NCI-H1105 (cell line): ENCODE data around the gene CD2BP2.
A peak's percentile ranks its signal among the peaks of the same experiment; 100 is the strongest.
"Not testable (repeated sequence)": the region's sequence is repeated elsewhere in the genome, so short reads cannot be mapped to it uniquely, and the experiment has no call there.

Experiments
- DNase-seq: peaks from one replicate; lab custom pipeline; 2025; lab: John Stamatoyannopoulos, UW

The CD2BP2 gene

GRCh38 chr16:30355144-30355953 lies at the start of gene CD2BP2:
TSS of gene CD2BP2 (minus strand) at chr16:30355308. CDS start at chr16:30354681, 627 bp downstream.
- DNase-seq, result peak; percentile 97

GRCh38 chr16:30401768-30402425 lies 46.8 kb upstream of the CD2BP2 start:
- DNase-seq, result no peak

- DNase-seq, result no peak
These were observed 44.5 kb upstream of the CD2BP2 start for GRCh38 chr16:30399435-30400186.

- no peak for DNase-seq
These were observed 43.7 kb upstream of the CD2BP2 start for GRCh38 chr16:30398661-30399434.

GRCh38 chr16:30397776-30398660 lies 42.9 kb upstream of the CD2BP2 start:
- DNase-seq, result no peak

- no peak for DNase-seq
These were observed 41.9 kb upstream of the CD2BP2 start for GRCh38 chr16:30397056-30397455.

- DNase-seq, result not testable (repeated sequence)
These were observed 41.5 kb upstream of the CD2BP2 start for GRCh38 chr16:30396627-30397026.

- DNase-seq, result no peak
These were observed 41.0 kb upstream of the CD2BP2 start for GRCh38 chr16:30395992-30396585.

GRCh38 chr16:30395155-30395991 lies 40.3 kb upstream of the CD2BP2 start, which contains the start of gene ZNF48:
TSS of gene ZNF48 (plus strand) at chr16:30395420. CDS start at chr16:30395795, 375 bp downstream.
- peak; percentile 90 for DNase-seq

- DNase-seq, result no peak
These were observed 39.6 kb upstream of the CD2BP2 start for GRCh38 chr16:30394592-30395154.

GRCh38 chr16:30383521-30383920 lies 28.4 kb upstream of the CD2BP2 start:
- no peak for DNase-seq

GRCh38 chr16:30382111-30382881 lies 27.2 kb upstream of the CD2BP2 start, which contains the start of gene SEPTIN1:
TSS of gene SEPTIN1 (minus strand) at chr16:30382561. CDS start at chr16:30382542, 19 bp downstream.
- no peak for DNase-seq

GRCh38 chr16:30381291-30382041 lies 26.4 kb upstream of the CD2BP2 start:
- no peak for DNase-seq

- DNase-seq, result no peak
These were observed 25.7 kb upstream of the CD2BP2 start for GRCh38 chr16:30380803-30381208.

- no peak for DNase-seq
These were observed 25.1 kb upstream of the CD2BP2 start for GRCh38 chr16:30380072-30380802.

GRCh38 chr16:30379158-30379783 lies 24.2 kb upstream of the CD2BP2 start:
- no peak for DNase-seq
